Measurements from ENCODE around the gene FBXO41. TPM values are rescaled to one million over a fixed set of nuclear protein-coding genes. Genes with fewer than 3 reads are reported as not detected.

FBXO41 gene
- total and polyA plus RNA-seq, 9 donors: 1.7 to 3.1 (median 2.9) TPM

- H3K36me3 ChIP-seq: no peaks in the 10 kb centered on the region
- H3K27ac ChIP-seq: peak within 1 kb of the TSS; percentile 76 to 96
- H3K9me3 ChIP-seq: no peaks in the 10 kb centered on the region
- intact Hi-C loops (cut with DNase I): no loop called here
- DNase-seq: peak; percentile 85 to 89 (median 88)
- 0% methylated on average over 31 to 69 of the region's 69 CpGs for whole genome bisulfite sequencing, 3 donors
- TF ChIP-seq EP300 (IDR thresholded peaks at IDR 0.05) (no peak), POLR2A (IDR thresholded peaks at IDR 0.05) (peak; percentile 81)
- peaks cover 18% of the 10 kb centered on the region for H3K4me1 ChIP-seq (ENCODE audit: insufficient read depth)
- no peaks in the 10 kb centered on the region for H3K27me3 ChIP-seq
- peak within 1 kb of the TSS; percentile 88 for H3K4me3 ChIP-seq
Observed at GRCh38 chr2:73233932-73234832, 50.1 kb downstream of the FBXO41 start, which contains the start of gene CCT7. Gene CCT7 (plus strand): TSS chr2:73234308. CDS start chr2:73234379, 71 bp downstream.

- H3K27me3 ChIP-seq: no peaks in the 10 kb centered on the region
- 0% methylated on average over 54 to 67 of the region's 67 CpGs for WGBS, 3 donors
- no peak for TF ChIP-seq POLR2A (IDR thresholded peaks at IDR 0.05)
- TF ChIP-seq CTCF (IDR thresholded peaks at IDR 0.05): no peak
- no peak for TF ChIP-seq EP300 (IDR thresholded peaks at IDR 0.05)
- H3K4me3 ChIP-seq: peak within 1 kb of the TSS; percentile 88
- H3K36me3 ChIP-seq: no peaks in the 10 kb centered on the region
- intact Hi-C loops (cut with DNase I): no loop called here
- H3K27ac ChIP-seq: peak within 1 kb of the TSS; percentile 76 to 96
- H3K9me3 ChIP-seq: no peaks in the 10 kb centered on the region
- DNase-seq: peak; percentile 96 to 98 (median 97)
- H3K4me1 ChIP-seq (ENCODE audit: insufficient read depth): peaks cover 12% of the 10 kb centered on the region
Observed at GRCh38 chr2:73233154-73233931, 50.9 kb downstream of the FBXO41 start, which contains the start of gene PRADC1. Gene PRADC1 (minus strand): TSS chr2:73233239. CDS start chr2:73233160, 79 bp downstream.

- Histone ChIP-seq H3K27me3 (no peaks in the 10 kb centered on the region), H3K4me1 (ENCODE audit: insufficient read depth) (peaks cover 12% of the 10 kb centered on the region), H3K9me3 (no peaks in the 10 kb centered on the region), H3K27ac (no peak overlapping the region), H3K4me3 (peak overlapping the region; percentile 88), H3K36me3 (no peaks in the 10 kb centered on the region)
- intact Hi-C loops (cut with DNase I): no loop called here
- TF ChIP-seq POLR2A (IDR thresholded peaks at IDR 0.05): no peak
- TF ChIP-seq EP300 (IDR thresholded peaks at IDR 0.05): no peak
- no peak for TF ChIP-seq CTCF (IDR thresholded peaks at IDR 0.05)
- no peak for DNase-seq
- 0 to 2% (median 1%) methylated on average over 19 to 37 of the region's 37 CpGs for WGBS, 3 donors
Observed at GRCh38 chr2:73232403-73233153, 51.7 kb downstream of the FBXO41 start.

- Histone ChIP-seq H3K27me3 (no peaks in the 10 kb centered on the region), H3K4me1 (ENCODE audit: insufficient read depth) (peaks cover 4% of the 10 kb centered on the region), H3K4me3 (no peak overlapping the region), H3K9me3 (no peaks in the 10 kb centered on the region), H3K36me3 (no peaks in the 10 kb centered on the region), H3K27ac (no peak overlapping the region)
- WGBS, 3 donors: 78 to 85% (median 79%) methylated on average over 14 of the region's 14 CpGs
- no peak for DNase-seq
- intact Hi-C loops (cut with DNase I): no loop called here
- TF ChIP-seq EP300 (IDR thresholded peaks at IDR 0.05): no peak
Observed at GRCh38 chr2:73228631-73229030, 55.6 kb downstream of the FBXO41 start.

GRCh38 chr2:73227086-73227485 lies 57.2 kb downstream of the FBXO41 start:
- no peaks in the 10 kb centered on the region for H3K36me3 ChIP-seq
- no peaks in the 10 kb centered on the region for H3K9me3 ChIP-seq
- H3K4me3 ChIP-seq: no peak overlapping the region
- TF ChIP-seq CTCF (IDR thresholded peaks at IDR 0.05) (no peak), POLR2A (IDR thresholded peaks at IDR 0.05) (no peak), EP300 (IDR thresholded peaks at IDR 0.05) (no peak)
- H3K27ac ChIP-seq: no peak overlapping the region
- WGBS, 3 donors: 73 to 87% (median 79%) methylated on average over 3 of the region's 3 CpGs
- no peaks in the 10 kb centered on the region for H3K27me3 ChIP-seq
- no peak for DNase-seq
- no peaks in the 10 kb centered on the region for H3K4me1 ChIP-seq (ENCODE audit: insufficient read depth)
- intact Hi-C loops (cut with DNase I): no loop called here
